K562 (cell line): ENCODE measurements around the gene ABCB9. TPM values are rescaled to one million over a fixed set of nuclear protein-coding genes. Genes with fewer than 3 reads are reported as not detected.

ENCODE experiments used
- CBFA2T2 ChIP-seq: fragments of 450-650 bp; conservative IDR thresholded peaks from 2 replicates; pipeline ENCODE4 v1.6.1; 2017; ENCODE audit warnings: mild to moderate bottlenecking
- E2F1 ChIP-seq: sonication (generic); formaldehyde crosslinking; IDR thresholded peaks from 2 replicates; pipeline ENCODE4 v1.8.1; 2023; ENCODE audit warnings: mild to moderate bottlenecking, missing genetic modification reagents, moderate library complexity
- E4F1 ChIP-seq: fragments of 250-450 bp; sonication (Bioruptor Pico); IDR thresholded peaks from 2 replicates; pipeline ENCODE4 v1.5.0; 2021; ENCODE audit warnings: mild to moderate bottlenecking, borderline replicate concordance
- FOXA1 ChIP-seq: fragments of 450-650 bp; IDR thresholded peaks from 2 replicates; pipeline ENCODE4 v1.6.1; 2016; ENCODE audit warnings: mild to moderate bottlenecking, borderline replicate concordance
- GTF2F1 ChIP-seq: IDR thresholded peaks from 2 replicates; pipeline ENCODE4 v1.6.1; 2011; ENCODE audit warnings: low read depth, low read length, improper control_type of control experiment
- POU5F1 ChIP-seq: fragments of 150-350 bp; IDR thresholded peaks from 2 replicates; pipeline ENCODE4 v1.6.1; 2014; ENCODE audit warnings: borderline replicate concordance, low read length, low read depth, mild to moderate bottlenecking; ENCODE audit not compliant: partially characterized antibody
- RBBP5 ChIP-seq: fragments of 200-600 bp; sonication (generic); IDR thresholded peaks from 2 replicates; pipeline ENCODE4 v1.6.1; 2012; ENCODE audit warnings: borderline replicate concordance, mild to moderate bottlenecking, low read length, control low read depth, inconsistent platforms; ENCODE audit not compliant: insufficient read depth, poor library complexity, severe bottlenecking
- RBM34 ChIP-seq: fragments of 200-400 bp; formaldehyde crosslinking; IDR thresholded peaks from 2 replicates; pipeline ENCODE4 v1.6.1; 2018; ENCODE audit warnings: low read length, borderline replicate concordance; ENCODE audit not compliant: insufficient read depth
- RCOR1 ChIP-seq, 2 experiments: IDR thresholded peaks; 2 replicates each; pipeline ENCODE4 v1.6.1; 2012; ENCODE audit warnings: low read depth in 2 of 2, low read length in 2 of 2, borderline replicate concordance in 1 of 2, improper control_type of control experiment in 1 of 2
- RFX1 ChIP-seq: fragments of 450-650 bp; IDR thresholded peaks from 2 replicates; pipeline ENCODE4 v1.6.1; 2016; ENCODE audit warnings: mild to moderate bottlenecking, moderate library complexity
- RNF2 ChIP-seq: sonication (generic); IDR thresholded peaks from 2 replicates; pipeline ENCODE4 v1.6.1; 2016
- SRF ChIP-seq, 2 experiments: fragments of 250-450, 450-650 bp in 1 of 2; sonication (Bioruptor Pico) in 1 of 2; sonication (generic) in 1 of 2; formaldehyde crosslinking; IDR thresholded peaks; 2 replicates each; pipeline versions ENCODE4 v1.5.0 to v1.5.1; 2020 to 2022; ENCODE audit warnings: mild to moderate bottlenecking in 1 of 2, missing genetic modification reagents in 1 of 2
- TAF15 ChIP-seq: fragments of 200-400 bp; formaldehyde crosslinking; IDR thresholded peaks from 2 replicates; pipeline ENCODE4 v1.6.1; 2017; ENCODE audit warnings: mild to moderate bottlenecking, low read depth, low read length, moderate library complexity
- U2AF2 ChIP-seq: fragments of 200-400 bp; formaldehyde crosslinking; optimal IDR thresholded peaks from 2 replicates; pipeline ENCODE3; 2017; ENCODE audit warnings: low read depth, mild to moderate bottlenecking, low read length
- ZBTB33 ChIP-seq: sonication (generic); formaldehyde crosslinking; IDR thresholded peaks from 2 replicates; pipeline ENCODE4 v1.8.1; 2023; ENCODE audit warnings: mild to moderate bottlenecking, missing genetic modification reagents
- ZEB2 ChIP-seq: fragments of 450-650 bp; IDR thresholded peaks from 2 replicates; pipeline ENCODE4 v1.6.1; 2016
- ZNF143 ChIP-seq: sonication (generic); formaldehyde crosslinking; IDR thresholded peaks from 2 replicates; pipeline ENCODE4 v1.9.0; 2022; ENCODE audit warnings: mild to moderate bottlenecking, missing genetic modification reagents
- ZNF696 ChIP-seq: fragments of 250-450 bp; sonication (Bioruptor Pico); conservative IDR thresholded peaks from 2 replicates; pipeline ENCODE4 v1.4.0; 2020; ENCODE audit warnings: mild to moderate bottlenecking, moderate library complexity
- ZSCAN29 ChIP-seq: fragments of 450-650 bp; IDR thresholded peaks from 2 replicates; pipeline ENCODE4 v1.6.1; 2017
- polyA plus RNA-seq, 8 experiments: library from polyadenylated mRNA; depleted of rRNA in 4 of 8; stranded (reverse) in 5 of 8; unstranded in 3 of 8; fragments of >200 nt; fragmentation: Nextera tagmentation in 2 of 8; fragmentation: Illumina TruSeq in 1 of 8; extraction: Ambion mirVana in 2 of 8; extraction: Trizol in 1 of 8; gene quantifications; 2 replicates each; pipeline versions ENCODE4 v1.2.1 to v1.2.3, GENCODE V29; 2011 to 2014; ENCODE audit warnings: inconsistent platforms in 1 of 8, missing spikeins in 1 of 8
- total RNA-seq, 7 experiments: library from RNA; depleted of rRNA in 6 of 7; stranded (reverse); fragments of >200 nt in 6 of 7; fragmentation: Illumina TruSeq in 2 of 7; extraction: Trizol in 2 of 7; gene quantifications; 2 replicates each; pipeline versions ENCODE4 v1.2.1 to v1.2.3, GENCODE V29; 2011 to 2021; ENCODE audit warnings: low replicate concordance in 1 of 7
- TF ChIP-seq, protein P1 (sequence below), 2 experiments: fragments of 450-650 bp in 1 of 2; sonication (generic) in 1 of 2; formaldehyde crosslinking in 1 of 2; IDR thresholded peaks in 1 of 2; conservative IDR thresholded peaks in 1 of 2; 2 replicates each; pipeline versions ENCODE4 v1.6.1 to v1.8.1; 2016 to 2023; ENCODE audit warnings: mild to moderate bottlenecking in 2 of 2, moderate library complexity in 2 of 2, inconsistent platforms in 1 of 2, missing genetic modification reagents in 1 of 2

Gene ABCB9
- total and polyA plus RNA-seq, 9 of the 15 experiments (the other 6 are each of a cell fraction or from before 2014, with no cell fraction given) = 0.20 to 12.6 (median 6.2) TPM

GRCh38 chr12:122980183-122981035, 14.1 kb upstream of the ABCB9 start, which contains the start of gene ARL6IP4 (continued):
- TF ChIP-seq, protein P1, sequence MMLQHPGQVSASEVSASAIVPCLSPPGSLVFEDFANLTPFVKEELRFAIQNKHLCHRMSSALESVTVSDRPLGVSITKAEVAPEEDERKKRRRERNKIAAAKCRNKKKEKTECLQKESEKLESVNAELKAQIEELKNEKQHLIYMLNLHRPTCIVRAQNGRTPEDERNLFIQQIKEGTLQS (IDR thresholded peaks at IDR 0.05) = no peak
- TF ChIP-seq, protein P1 (CRISPR knock-in tag; conservative IDR thresholded peaks at IDR 0.05) = no peak
- TF ChIP-seq ZNF696 (CRISPR knock-in tag) (no peak), ZBTB33 (CRISPR knock-in tag) (peak; percentile 67), ZEB2 (peak; percentile 89), E4F1 (CRISPR knock-in tag) (no peak), POU5F1 (no peak), FOXA1 (no peak), RBM34 (no peak), CBFA2T2 (no peak), RFX1 (no peak), RNF2 (no peak), TAF15 (no peak), SRF (CRISPR knock-in tag; IDR thresholded peaks at IDR 0.05) (peak in 1 of 2 experiments; percentile 71; a peak in 2 of 4 replicates), U2AF2 (no peak), RBBP5 (peak; percentile 77), GTF2F1 (no peak), E2F1 (peak; percentile 80), RCOR1 (IDR thresholded peaks at IDR 0.05; ENCODE audit: borderline replicate concordance in 1 of 2, low read depth in 2 of 2, low read length in 2 of 2) (no peak), ZNF143 (0 out of 2 replicates have a peak, but pooled peaks have one; percentile 53), ZSCAN29 (no peak)
